Endothelial cell of hepatic sinusoid (primary cell): ENCODE data around the gene PKD1.

ENCODE experiments used
- in situ Hi-C: cut with HindIII; loops from 2 replicates; pipeline ENCODE4 v1.10.0; 2017; ENCODE audit warnings: low sequenced_read_pairs

PKD1 gene

DNA sequence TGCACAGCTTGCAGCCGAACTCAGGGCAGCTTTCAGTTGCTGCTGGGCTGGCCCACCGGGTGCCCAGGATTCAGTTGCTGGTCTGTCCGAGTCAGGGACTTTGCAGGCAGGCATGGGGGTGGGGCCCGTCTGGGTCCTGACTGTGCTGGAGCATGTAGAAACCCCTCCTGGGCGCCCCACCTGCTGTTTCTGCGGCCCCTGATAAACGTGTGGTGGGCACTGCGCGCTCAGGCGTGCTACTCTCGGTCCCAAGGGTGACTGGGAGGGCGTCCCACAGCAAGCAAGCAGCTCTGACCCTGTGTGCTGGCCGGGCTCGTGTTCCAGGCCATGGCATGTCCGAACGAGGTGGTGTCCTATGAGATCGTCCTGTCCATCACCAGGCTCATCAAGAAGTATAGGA is 75.4 kb downstream of the PKD1 start:
- in situ Hi-C loops: no loop called here

DNA sequence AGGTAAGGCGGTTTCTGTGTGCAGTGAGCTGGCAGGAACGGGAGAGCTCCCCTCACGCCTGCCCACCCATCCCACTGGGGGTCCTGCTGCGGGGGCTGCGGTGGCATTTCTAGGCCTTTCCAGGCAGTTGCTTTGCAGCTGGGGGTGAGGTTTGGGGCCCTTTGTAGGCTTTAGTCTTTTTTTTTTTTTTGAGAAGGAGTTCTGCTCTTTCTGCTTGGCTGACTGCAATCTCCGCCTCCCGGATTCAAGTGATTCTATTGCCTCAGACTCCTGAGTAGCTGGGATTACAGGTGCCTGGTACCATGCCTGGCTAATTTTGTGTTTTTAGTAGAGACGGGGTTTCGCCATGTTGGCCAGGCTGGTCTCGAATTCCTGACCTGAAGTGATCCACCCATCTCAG is 76.8 kb downstream of the PKD1 start:
- in situ Hi-C loops: no loop called here

DNA sequence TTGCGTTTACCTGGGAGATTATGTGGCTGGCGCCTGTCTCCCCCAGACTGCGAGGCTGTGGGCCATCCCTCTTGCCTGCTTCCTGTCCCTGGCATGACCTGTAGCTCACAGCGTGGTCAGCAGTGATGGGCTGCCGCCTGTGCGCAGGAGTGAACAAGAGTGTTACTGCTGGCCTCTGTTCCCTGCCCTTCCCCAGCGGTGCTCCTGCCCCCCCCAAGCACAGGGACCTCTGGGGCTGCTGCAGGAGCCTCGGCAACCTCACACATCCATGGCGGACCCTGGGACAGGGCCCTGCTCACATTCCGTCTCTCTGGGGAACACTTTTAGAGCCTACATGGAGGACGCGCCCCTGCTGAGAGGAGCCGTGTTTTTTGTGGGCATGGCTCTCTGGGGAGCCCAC is 77.3 kb downstream of the PKD1 start:
- in situ Hi-C loops: no loop called here

DNA sequence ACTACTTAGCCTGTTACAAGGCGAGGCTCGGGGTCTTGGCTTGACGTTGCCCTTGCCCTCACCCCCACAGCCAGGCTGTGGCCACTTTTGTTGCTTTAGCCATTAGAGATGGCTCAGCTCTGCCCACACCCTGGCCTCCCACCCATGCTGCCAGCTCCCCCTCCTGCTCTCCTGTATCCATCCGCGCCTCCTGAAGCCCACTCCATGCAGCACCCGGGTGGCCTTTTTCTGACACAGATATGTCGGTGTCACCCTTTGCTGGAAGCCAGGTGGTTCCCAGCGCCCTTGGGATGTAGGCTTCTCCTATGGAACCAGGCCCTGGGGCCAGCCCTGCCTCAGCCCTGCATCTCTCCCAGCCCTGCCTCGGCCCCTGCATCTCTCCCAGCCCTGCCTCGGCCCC is 78.3 kb downstream of the PKD1 start:
- in situ Hi-C loops: no loop called here

DNA sequence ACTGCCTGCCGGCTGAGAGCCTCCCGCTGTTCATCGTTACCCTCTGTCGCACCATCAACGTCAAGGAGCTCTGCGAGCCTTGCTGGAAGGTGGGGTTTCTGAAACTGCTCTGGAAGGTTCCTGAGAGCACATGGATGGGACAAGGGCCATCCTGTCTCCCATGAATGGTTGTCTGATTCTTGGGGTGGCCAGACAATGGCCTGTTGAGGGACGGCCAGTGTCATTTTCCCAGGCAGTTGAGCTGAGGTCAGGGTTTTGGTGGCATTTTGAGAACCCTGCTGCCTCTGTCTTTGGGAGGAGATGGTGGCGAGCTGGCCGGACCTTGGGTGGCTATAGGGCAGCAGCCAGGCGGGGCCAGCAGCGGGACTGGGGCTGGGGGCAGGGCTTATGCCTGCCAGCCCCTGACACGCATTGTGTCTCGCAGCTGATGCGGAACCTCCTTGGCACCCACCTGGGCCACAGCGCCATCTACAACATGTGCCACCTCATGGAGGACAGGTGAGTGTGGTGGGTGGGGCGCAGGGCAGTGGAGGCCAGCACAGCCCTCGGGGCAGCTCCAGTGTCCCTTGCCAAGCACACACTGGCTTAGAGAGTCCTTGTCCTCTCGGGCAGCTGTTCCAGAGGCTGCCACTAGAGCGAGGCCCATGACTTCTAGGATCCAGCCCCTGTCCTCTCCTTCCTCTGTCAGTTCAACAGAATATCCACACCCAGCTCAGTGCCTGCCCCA is 78.9 kb downstream of the PKD1 start:
- in situ Hi-C loops: no loop called here

DNA sequence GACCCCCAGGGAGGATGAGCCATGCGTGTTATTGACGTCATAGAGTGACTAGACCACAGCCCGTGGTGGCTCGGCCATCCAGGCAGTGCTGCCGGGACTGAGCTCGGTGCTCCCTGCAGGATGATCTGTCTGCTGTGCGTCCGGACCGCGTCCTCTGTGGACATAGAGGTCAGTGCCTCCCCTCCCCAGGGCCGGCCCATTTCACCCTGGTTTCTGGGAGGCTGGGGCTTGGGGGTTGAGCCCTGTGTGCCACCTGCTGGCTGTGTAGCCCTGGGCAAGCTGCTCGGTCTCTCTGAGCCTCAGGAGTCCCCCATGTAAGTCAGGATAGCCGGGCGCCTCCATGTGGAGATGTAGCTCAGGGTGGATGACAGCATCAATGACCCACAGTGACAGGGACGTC is 79.6 kb downstream of the PKD1 start:
- in situ Hi-C loops: no loop called here

DNA sequence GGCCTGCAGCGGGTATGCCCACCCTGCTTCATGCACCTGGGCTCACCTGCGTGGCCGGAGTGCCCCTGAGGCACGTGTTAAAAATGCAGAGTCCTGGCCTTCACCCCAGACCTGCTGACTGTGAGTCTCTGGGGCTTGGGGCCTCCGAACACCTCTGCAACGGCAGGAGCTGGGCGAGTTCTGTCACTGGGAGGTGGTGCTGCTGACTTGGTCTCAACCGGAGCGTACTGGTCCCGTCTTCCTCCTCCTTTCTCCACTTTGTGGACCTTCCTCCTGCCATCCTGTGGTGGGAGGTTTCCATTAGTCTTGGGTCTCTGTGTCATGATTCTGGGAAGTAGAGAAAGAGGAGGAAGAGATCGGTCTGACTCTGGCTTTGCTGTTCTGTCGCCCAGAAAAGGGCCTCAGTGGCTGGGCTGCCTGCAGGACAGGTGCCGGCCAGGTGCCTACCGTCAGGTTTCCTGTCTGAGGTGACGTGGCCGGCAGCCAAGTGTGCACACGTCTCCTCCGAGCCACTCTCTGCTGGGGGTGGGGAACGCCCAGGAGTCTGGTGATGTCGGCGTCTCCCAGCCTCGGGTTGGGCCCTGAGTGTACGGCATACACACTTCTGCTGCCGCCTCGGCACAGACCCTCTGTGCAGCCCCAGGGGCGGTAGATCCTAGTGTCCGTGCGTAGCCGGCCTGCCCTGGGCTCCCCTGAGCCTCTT is 81.0 kb downstream of the PKD1 start:
- in situ Hi-C loops: no loop called here

DNA sequence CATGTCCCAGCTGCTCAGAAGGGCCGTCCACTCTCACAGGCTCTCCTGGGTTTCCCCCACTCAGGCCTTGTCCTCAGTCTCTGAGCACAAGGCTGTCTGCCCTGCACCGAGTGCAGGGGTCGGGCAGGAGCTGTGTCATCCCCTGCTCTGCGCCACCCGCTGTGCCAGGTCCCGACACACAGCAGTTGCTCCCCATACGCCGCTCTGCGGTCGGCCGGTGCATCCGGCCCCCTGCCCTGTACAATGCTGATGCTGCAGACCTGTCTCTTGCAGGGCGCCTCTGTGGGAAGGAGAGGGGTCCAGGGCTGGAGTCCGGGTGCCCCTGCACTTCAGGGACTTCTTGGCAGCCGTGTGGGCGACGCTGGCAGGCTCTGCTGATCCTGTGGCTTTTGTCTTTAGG is 81.8 kb downstream of the PKD1 start:
- in situ Hi-C loops: no loop called here

DNA sequence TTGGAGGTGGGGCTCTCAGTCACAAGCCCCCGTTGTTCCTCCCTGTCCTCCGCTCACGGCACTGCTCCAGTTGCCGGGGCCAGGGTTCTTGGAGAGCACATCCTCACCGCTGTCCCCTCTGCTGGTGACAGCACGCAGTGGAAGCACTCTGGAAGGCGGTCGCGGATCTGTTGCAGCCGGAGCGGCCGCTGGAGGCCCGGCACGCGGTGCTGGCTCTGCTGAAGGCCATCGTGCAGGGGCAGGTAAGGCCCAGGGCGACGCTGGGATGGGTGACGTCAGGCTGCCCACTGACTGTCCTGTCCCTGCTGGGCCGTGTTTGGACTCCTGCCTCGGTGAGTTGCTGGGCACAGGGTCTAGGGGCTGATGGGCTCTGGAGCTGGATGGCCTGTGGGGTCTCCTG is 82.5 kb downstream of the PKD1 start:
- in situ Hi-C loops: no loop called here

DNA sequence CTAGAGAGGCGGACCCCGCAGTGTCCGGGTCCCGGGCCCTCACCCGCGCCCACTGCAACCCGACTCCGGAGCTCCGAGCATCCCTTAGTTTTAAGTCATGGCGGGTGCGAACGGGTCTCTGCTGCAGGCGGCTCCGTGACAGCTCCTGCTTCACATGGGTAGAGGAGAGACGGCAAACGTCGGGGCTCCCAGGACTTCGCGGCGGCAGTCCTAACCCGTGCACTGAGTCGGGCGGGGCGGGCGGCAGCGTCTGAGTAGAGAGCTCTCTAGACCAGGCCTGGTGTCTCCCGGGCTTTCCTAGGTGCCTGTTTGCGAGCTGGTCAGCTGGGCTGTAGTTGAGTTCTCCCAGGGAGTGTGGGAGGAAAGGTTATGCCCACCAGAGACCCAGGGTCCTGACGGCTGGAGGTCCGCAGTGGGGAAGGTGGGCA is 87.6 kb downstream of the PKD1 start:
- in situ Hi-C loops: no loop called here

DNA sequence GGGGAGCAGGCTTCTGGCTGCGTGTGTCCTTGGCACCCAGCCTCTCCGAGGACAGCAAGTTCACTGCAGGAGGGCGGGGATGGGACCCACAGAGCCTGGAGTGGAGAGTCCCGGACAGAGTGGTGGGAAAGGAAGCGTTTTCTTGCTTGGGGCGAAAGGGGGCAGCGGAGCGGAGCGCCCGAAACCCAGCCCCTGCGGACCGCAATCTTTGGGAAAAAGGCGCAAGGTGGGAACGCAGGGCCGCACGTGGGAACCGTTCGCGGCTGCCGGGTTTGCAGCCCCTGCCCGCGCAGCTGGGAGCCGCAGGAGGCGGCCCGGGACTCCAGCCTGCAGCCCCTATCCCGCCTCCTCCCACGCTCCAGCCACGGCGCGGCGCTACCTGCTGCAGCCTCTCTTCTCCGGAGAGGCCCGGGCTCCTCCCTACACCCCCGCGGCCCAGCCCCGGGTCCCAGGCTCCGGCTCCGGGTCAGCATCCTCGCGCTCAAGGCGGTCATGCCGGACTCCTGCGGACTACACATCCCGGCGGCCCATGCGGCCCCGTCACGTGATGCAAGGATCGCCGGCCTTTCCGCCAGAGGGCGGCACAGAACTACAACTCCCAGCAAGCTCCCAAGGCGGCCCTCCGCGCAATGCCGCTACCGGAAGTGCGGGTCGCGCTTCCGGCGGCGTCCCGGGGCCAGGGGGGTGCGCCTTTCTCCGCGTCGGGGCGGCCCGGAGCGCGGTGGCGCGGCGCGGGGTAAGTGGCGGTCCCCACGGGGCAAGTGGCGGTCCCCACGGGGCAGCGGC is 88.2 kb downstream of the PKD1 start, which contains the start of the genes NTHL1 and TSC2:
Gene NTHL1 (minus strand): TSS at position 505 of the 786 bp plus-strand sequence. CDS start 11 bp downstream, at position 494.
Gene TSC2 (plus strand): TSS at position 656 of the 786 bp plus-strand sequence. CDS start 631 bp downstream, outside the sequence.
- in situ Hi-C loops: no loop called here

DNA sequence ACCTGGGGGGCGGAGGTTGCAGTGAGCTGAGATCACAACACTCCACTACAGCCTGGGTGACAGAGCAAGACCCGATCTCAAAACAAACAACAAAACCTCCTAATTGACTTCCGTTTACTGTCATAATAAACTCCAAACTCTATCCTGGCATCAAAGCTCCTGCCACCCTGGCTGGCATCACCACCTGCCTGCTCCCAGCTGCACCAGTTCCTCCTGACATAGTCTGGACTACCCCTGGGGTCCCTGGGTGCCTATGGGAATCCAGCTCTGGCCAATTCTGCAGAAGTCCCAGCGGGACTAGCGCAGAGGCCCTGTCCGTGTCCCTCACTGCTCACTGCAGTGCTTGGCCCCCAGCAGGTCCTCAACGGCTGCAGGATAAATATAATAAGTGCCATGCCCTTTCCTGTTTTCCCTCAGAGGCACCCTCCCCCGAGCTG is 88.8 kb downstream of the PKD1 start:
- in situ Hi-C loops: no loop called here

DNA sequence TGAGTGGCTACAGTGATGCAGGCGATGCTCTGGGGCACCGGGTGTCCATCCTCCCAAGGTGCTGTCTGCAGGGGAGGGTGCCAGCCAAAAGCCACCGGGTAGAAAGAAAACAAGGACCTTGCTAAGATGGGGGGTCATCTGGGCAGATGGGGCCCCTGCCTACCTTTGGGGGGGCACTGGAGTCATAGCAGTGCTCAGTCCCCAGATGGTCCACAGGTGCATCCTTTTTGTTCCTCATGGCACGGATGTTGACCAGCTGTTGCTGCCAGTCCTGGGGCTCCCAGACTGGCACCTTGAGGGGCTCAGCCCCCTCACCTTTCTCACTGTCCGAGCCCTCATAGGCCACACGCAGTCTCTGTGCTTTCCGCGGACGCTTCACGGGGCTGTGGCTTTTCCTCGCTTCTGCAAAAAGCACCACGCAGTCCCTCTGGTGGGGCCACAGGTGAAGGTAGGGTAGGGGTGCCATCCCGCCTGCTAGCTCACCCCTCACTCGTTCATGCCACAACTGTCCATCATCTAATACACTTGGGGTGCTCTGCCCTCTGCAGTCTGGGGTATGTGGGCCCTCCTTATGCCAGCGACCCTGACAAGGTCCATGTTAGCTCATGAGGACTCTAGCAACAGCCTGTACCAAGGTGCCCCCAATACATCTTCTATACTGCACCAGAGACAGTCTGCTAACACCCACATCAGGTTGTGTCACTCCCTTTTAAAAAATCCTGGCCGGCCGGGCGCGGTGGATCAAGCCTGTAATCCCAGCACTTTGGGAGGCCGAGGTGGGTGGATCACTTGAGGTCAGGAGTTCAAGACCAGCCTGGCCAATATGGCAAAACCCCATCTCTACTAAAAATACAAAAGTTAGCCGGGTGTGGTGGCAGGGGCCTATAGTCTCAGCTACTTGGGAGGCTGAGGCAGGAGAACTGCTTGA is 89.5 kb downstream of the PKD1 start:
- in situ Hi-C loops: no loop called here

DNA sequence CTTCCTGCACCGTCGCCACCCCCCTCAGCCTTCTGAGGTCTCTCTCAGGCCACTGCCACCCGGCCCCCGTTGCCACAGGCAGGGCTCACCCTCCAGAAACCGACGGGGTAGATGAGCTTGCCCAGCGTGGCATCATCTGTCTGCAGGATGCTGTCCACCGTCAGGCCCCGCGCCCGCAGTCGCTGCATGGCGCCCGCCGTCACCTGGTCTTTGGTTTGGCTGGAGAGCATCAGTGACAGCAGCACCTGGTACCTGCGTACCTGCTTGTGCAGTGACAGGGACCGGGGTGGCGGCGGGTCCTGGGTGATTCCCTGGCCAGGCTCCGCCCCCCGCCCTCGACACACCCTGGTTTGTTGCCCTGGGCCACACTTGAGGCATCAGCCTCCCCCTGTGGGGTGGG is 91.2 kb downstream of the PKD1 start:
- in situ Hi-C loops: no loop called here

DNA sequence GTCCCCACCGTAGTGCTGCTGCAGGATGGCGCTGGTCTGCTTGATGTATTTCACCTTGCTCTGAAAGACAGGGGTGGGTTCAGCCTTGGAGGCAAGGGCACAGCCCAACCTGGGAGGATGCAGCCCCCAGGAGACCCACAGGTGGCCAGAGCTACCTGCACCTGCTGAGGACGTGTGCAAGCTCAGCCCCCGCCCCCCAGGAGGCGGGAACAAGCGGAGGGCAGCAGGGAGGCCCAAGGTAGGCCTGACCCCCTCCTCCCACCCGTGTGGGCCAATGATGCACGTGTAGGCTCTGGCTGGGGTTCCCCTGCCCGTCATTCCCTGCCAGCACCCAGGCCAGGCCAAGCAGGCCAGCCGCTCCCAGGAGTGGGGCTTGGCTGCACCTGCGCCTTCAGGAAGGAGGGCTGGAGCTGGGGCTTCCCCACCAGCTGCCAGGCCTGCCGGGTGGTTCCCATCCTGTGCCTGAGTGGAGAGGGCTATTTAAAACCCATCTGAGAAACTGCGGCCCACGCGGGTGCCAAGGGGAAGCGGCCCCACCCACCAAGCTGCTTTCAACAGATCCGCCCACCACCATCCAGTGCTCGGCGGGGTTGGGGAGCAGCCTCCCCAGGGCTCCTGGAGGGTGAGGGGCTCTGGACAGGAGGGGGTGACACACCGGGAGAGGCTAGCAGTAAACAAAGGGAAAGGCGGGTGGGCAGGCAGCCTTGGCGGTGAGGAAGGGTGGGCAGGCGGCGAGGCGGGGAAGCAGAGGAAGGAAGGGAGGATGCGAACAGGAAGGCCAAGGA is 91.8 kb downstream of the PKD1 start:
- in situ Hi-C loops: no loop called here

DNA sequence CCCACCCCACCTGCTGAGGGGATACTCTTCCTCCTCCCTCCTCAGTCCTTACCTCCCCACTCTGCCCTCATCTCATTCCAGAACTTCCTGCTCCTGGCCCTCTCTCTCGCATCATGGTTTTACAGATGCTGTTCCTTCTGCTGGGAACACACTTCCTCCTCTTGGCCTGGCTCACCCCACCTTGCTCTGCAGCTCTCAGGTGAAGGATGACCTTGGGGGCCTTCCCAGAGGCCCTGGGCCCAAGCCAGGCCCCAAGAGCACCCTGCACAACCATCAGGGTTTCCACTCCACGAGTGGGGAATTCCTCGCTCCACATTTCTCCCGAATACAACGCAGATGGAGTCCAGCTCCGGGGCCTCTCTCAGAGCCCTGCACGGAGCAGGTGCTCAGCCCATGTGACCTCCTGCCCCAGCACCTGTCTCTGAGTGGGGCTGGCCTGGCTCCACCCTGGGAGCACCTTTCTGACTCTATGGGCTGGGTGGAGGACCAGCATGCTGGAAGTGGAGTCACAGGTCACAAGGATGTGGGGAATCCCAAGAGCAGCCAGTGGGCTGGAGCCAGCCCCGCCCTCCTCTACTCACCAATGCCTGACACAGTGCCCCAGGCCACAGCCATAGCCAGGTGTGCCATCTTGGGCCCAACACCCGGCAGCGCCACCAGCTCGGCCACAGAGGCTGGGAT is 92.6 kb downstream of the PKD1 start:
- in situ Hi-C loops: no loop called here

DNA sequence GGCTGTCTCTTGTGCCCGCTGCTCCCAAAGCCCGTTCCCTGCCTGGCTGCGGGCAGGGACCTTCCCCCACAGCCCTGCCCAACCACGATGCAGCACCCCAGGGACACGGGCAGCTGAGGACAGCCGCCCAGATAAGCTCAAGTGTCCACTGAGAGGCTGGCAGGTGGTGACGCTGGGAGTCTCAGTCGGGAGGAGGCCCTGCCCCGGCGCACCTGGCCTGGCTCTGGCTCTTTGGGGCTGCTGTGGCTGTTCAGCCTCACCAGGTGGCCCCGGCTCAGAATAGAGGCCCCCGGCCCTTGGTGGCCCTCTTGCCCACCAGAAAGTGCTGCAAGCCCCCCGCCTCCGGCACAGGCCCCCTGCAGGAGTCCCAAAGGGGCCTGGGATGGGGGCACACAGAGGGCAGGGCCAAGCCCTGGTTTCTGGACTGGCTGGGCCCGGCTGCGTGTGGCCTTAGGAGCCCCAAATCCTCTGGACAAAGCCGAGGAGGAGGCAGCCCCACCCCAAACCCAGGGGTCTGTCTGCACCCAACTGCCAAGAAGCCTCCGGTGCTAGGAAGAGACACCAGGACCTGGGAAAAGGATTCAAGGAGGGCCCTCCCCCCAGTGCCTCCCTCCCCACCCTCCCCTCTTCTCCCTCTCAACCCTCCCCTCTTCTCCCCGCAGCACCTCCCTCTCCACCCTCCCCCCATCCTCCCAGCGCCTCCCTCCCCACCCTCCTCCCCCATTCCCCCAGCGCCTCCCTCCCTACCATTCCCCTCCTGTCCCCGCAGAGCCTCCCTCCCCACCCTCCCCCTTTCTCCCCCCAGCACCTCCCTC is 93.3 kb downstream of the PKD1 start:
- in situ Hi-C loops: no loop called here

DNA sequence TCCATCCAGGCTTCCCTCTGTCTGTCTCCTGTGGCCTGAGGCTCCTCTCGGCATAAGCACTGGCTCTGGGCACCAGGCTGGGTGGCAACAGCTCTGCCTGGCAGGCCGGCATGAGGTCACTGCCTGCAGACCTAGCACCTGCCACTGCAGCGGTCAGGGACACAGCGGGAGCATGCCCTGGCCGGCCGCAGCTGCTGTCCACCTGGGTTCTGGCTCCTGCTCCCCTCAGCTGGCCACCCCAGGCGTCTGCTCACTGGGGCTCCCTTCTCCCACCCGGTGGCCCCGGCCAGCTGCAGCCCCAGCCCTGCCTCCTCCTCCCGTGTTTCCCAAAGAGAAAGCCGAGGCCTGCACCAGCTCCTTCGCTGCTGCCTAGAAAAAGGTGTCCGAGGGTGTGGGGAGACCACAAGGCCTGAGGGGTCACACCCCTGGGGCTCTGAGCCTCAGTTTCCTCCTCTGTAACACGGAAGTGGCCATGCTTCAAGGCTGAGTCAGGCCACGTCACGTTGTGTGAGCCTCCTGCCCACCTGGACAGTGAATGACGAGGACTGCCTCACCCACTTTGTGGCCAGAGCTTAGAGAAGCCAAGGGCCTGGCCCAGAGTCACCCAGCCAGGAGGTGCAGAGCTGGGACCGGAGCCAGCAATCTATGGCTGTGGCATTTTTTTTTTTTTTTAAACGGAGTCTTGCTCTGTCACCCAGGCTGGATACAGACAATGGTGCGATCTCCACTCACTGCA is 94.7 kb downstream of the PKD1 start:
- in situ Hi-C loops: no loop called here
